HuH-7 (cell line): ENCODE results near the gene TAPBPL.
"Not testable (repeated sequence)": the region's sequence is repeated elsewhere in the genome, so short reads cannot be mapped to it uniquely, and the experiment has no call there.

Experiments used
- DNase-seq: peaks from one replicate; pipeline ENCODE4 v3.0.0; 2011; ENCODE audit warnings: low spot score

TAPBPL gene

GRCh38 chr12:6462234-6462995, 10.6 kb downstream of the TAPBPL start:
- DNase-seq = no peak

- DNase-seq = no peak
These were observed 11.4 kb downstream of the TAPBPL start for GRCh38 chr12:6463216-6463615.

- no peak for DNase-seq
These were observed 12.0 kb downstream of the TAPBPL start for GRCh38 chr12:6463858-6464257.

- no peak for DNase-seq
These were observed 12.7 kb downstream of the TAPBPL start for GRCh38 chr12:6464531-6464930.

GRCh38 chr12:6465467-6466183, 13.8 kb downstream of the TAPBPL start:
- peak; percentile 84 for DNase-seq

- DNase-seq = no peak
These were observed 14.3 kb downstream of the TAPBPL start for GRCh38 chr12:6466184-6466573.

- DNase-seq = not testable (repeated sequence)
These were observed 14.9 kb downstream of the TAPBPL start for GRCh38 chr12:6466751-6467150.

- DNase-seq = not testable (repeated sequence)
These were observed 15.9 kb downstream of the TAPBPL start for GRCh38 chr12:6467571-6468282.

GRCh38 chr12:6468283-6468575, 16.4 kb downstream of the TAPBPL start:
- DNase-seq = no peak

GRCh38 chr12:6469092-6469491, 17.2 kb downstream of the TAPBPL start:
- no peak for DNase-seq

- DNase-seq = peak; percentile 30
These were observed 17.9 kb downstream of the TAPBPL start for GRCh38 chr12:6469609-6470374.

GRCh38 chr12:6470375-6471163, 18.7 kb downstream of the TAPBPL start, which contains the start of gene VAMP1:
Gene VAMP1, minus strand, starts transcription at chr12:6470677. Its CDS starts 146 bp downstream, at chr12:6470531.
- DNase-seq = peak; percentile 98

GRCh38 chr12:6471989-6472360, 20.1 kb downstream of the TAPBPL start:
- no peak for DNase-seq

GRCh38 chr12:6472491-6472890, 20.6 kb downstream of the TAPBPL start:
- no peak for DNase-seq

GRCh38 chr12:6475233-6475975, 23.6 kb downstream of the TAPBPL start:
- not testable (repeated sequence) for DNase-seq

GRCh38 chr12:6476489-6476888, 24.6 kb downstream of the TAPBPL start:
- DNase-seq = no peak

GRCh38 chr12:6477601-6478377, 25.9 kb downstream of the TAPBPL start:
- DNase-seq = not testable (repeated sequence)

- DNase-seq = no peak
These were observed 26.6 kb downstream of the TAPBPL start for GRCh38 chr12:6478416-6478815.

- no peak for DNase-seq
These were observed 36.4 kb downstream of the TAPBPL start for GRCh38 chr12:6488240-6488639.

- no peak for DNase-seq
These were observed 37.6 kb downstream of the TAPBPL start for GRCh38 chr12:6489449-6489848.
